ENCODE measurements around the gene CAPZB.

The CAPZB gene

GRCh38 chr1:19342894-19343616 is 142.3 kb downstream of the CAPZB start:
- DNase-seq, result no peak

GRCh38 chr1:19342062-19342750 is 143.1 kb downstream of the CAPZB start:
- DNase-seq, result no peak

GRCh38 chr1:19341201-19342061 is 143.9 kb downstream of the CAPZB start:
- DNase-seq, result peak; percentile 70

- DNase-seq, result no peak
These were observed 144.9 kb downstream of the CAPZB start for GRCh38 chr1:19340387-19340937.

- DNase-seq, result no peak
These were observed 146.0 kb downstream of the CAPZB start for GRCh38 chr1:19339214-19339861.

- DNase-seq, result no peak
These were observed 147.0 kb downstream of the CAPZB start for GRCh38 chr1:19338323-19338762.

- DNase-seq, result no peak
These were observed 148.1 kb downstream of the CAPZB start for GRCh38 chr1:19337289-19337688.

- peak; percentile 49 for DNase-seq
These were observed 148.8 kb downstream of the CAPZB start for GRCh38 chr1:19336543-19336942.

GRCh38 chr1:19333587-19334354 is 151.6 kb downstream of the CAPZB start:
- no peak for DNase-seq

- DNase-seq, result no peak
These were observed 152.5 kb downstream of the CAPZB start for GRCh38 chr1:19332832-19333231.

GRCh38 chr1:19331262-19331878 is 154.0 kb downstream of the CAPZB start:
- DNase-seq, result no peak

- DNase-seq, result no peak
These were observed 154.7 kb downstream of the CAPZB start for GRCh38 chr1:19330449-19331135.

GRCh38 chr1:19329611-19330010 is 155.7 kb downstream of the CAPZB start:
- DNase-seq, result no peak

GRCh38 chr1:19329188-19329587 is 156.2 kb downstream of the CAPZB start:
- DNase-seq, result no peak

- no peak for DNase-seq
These were observed 156.9 kb downstream of the CAPZB start for GRCh38 chr1:19328486-19328885.

- no peak for DNase-seq
These were observed 157.6 kb downstream of the CAPZB start for GRCh38 chr1:19327736-19328135.

GRCh38 chr1:19327301-19327700 is 158.0 kb downstream of the CAPZB start:
- no peak for DNase-seq

GRCh38 chr1:19326748-19327065 is 158.6 kb downstream of the CAPZB start:
- no peak for DNase-seq

GRCh38 chr1:19325958-19326747 is 159.2 kb downstream of the CAPZB start:
- no peak for DNase-seq

GRCh38 chr1:19325368-19325957 is 159.9 kb downstream of the CAPZB start:
- DNase-seq, result no peak

All from stimulated activated naive CD4-positive, alpha-beta T cell treated with Interleukin-2 at 50 U/mL for 16 hours (primary cell).